ENCODE data around the gene DDX17. TPM values are rescaled to one million over a fixed set of nuclear protein-coding genes. Genes with fewer than 3 reads are reported as not detected.

The DDX17 gene
- total and polyA plus RNA-seq, 9 of the 15 experiments (the other 6 are each of a cell fraction or from before 2014, with no cell fraction given), result 17.6 to 421 (median 189) TPM

GRCh38 chr22:38484244-38484643, 21.9 kb downstream of the DDX17 start (continued):
- TF ChIP-seq TAF9B (IDR thresholded peaks at IDR 0.05; ENCODE audit: partially characterized antibody) (no peak), PPARD (CRISPR knock-in tag; IDR thresholded peaks at IDR 0.05) (no peak), ZNF398 (CRISPR knock-in tag; IDR thresholded peaks at IDR 0.05) (no peak), NR2C1 (IDR thresholded peaks at IDR 0.05) (no peak), NR2C1 (tag; IDR thresholded peaks at IDR 0.05) (no peak), POLR2H (tag; IDR thresholded peaks at IDR 0.05; ENCODE audit: low read depth) (no peak), ETV5 (CRISPR knock-in tag; IDR thresholded peaks at IDR 0.05; ENCODE audit: low read depth) (no peak), IFI16 (CRISPR knock-in tag; IDR thresholded peaks at IDR 0.05) (no peak), MNT (conservative IDR thresholded peaks at IDR 0.05) (no peak), ZNF707 (CRISPR knock-in tag; conservative IDR thresholded peaks at IDR 0.05) (no peak), PHF21A (IDR thresholded peaks at IDR 0.05; ENCODE audit: borderline replicate concordance, low read depth) (no peak)
